Activated CD4-positive, CD25-positive, alpha-beta regulatory T cell treated with anti-CD3 and anti-CD28 coated beads, Interleukin-2, amount 50 U/mL, for 16 hours (primary cell): Measurements from ENCODE around the gene LZTFL1.

Source experiments
- DNase-seq: peaks from one replicate; pipeline ENCODE4 v3.0.0-alpha.2; 2020; ENCODE audit warnings: low read depth, low spot score

Gene LZTFL1

GRCh38 chr3:45786801-45787495 is 55.0 kb downstream of the LZTFL1 start:
- no peak for DNase-seq

- DNase-seq, result no peak
These were observed 56.2 kb downstream of the LZTFL1 start for GRCh38 chr3:45785605-45786150.

- DNase-seq, result no peak
These were observed 58.3 kb downstream of the LZTFL1 start for GRCh38 chr3:45783667-45784066.

- no peak for DNase-seq
These were observed 59.5 kb downstream of the LZTFL1 start for GRCh38 chr3:45782381-45782780.

- DNase-seq, result no peak
These were observed 60.1 kb downstream of the LZTFL1 start for GRCh38 chr3:45781841-45782240.

GRCh38 chr3:45781271-45781670 is 60.6 kb downstream of the LZTFL1 start:
- no peak for DNase-seq

- DNase-seq, result no peak
These were observed 61.9 kb downstream of the LZTFL1 start for GRCh38 chr3:45779746-45780735.

- no peak for DNase-seq
These were observed 63.1 kb downstream of the LZTFL1 start for GRCh38 chr3:45778761-45779201.

- no peak for DNase-seq
These were observed 64.1 kb downstream of the LZTFL1 start for GRCh38 chr3:45777746-45778386.

GRCh38 chr3:45777111-45777745 is 64.7 kb downstream of the LZTFL1 start:
- DNase-seq, result no peak

- DNase-seq, result no peak
These were observed 65.3 kb downstream of the LZTFL1 start for GRCh38 chr3:45776611-45777010.

GRCh38 chr3:45776301-45776595 is 65.7 kb downstream of the LZTFL1 start:
- DNase-seq, result no peak

GRCh38 chr3:45775571-45776300 is 66.2 kb downstream of the LZTFL1 start:
- DNase-seq, result no peak

- no peak for DNase-seq
These were observed 67.1 kb downstream of the LZTFL1 start for GRCh38 chr3:45774581-45775521.

- no peak for DNase-seq
These were observed 68.0 kb downstream of the LZTFL1 start for GRCh38 chr3:45773714-45774449.
